Ramos (cell line): Measurements from ENCODE around the gene PARP3.

ENCODE experiments used
- in situ Hi-C: fragments of 300-500 bp; cut with MboI; formaldehyde crosslinking; loops from one replicate; pipeline ENCODE4 v1.14.3; 2022; ENCODE audit warnings: low sequenced_read_pairs; ENCODE audit not compliant: unreplicated experiment

Gene PARP3

GRCh38 chr3:51946796-51947195 is 4.6 kb downstream of the PARP3 start:
- in situ Hi-C loops: no loop called here

- in situ Hi-C loops: no loop called here
Measured at GRCh38 chr3:51947215-51947900, 5.2 kb downstream of the PARP3 start.

GRCh38 chr3:51948016-51948580 is 5.9 kb downstream of the PARP3 start:
- in situ Hi-C loops: no loop called here

GRCh38 chr3:51949121-51949520 is 7.0 kb downstream of the PARP3 start:
- in situ Hi-C loops: no loop called here

GRCh38 chr3:51950899-51951298 is 8.7 kb downstream of the PARP3 start:
- in situ Hi-C loops: no loop called here

GRCh38 chr3:51953445-51953844 is 11.3 kb downstream of the PARP3 start:
- in situ Hi-C loops: no loop called here

GRCh38 chr3:51954105-51954504 is 11.9 kb downstream of the PARP3 start:
- in situ Hi-C loops: no loop called here

GRCh38 chr3:51954713-51955112 is 12.6 kb downstream of the PARP3 start:
- in situ Hi-C loops: no loop called here

- in situ Hi-C loops: no loop called here
Measured at GRCh38 chr3:51955175-51955892, 13.2 kb downstream of the PARP3 start, which contains the start of gene GPR62. GPR62 (plus strand) TSS chr3:51955381; CDS start chr3:51955653, 272 bp downstream.

- in situ Hi-C loops: no loop called here
Measured at GRCh38 chr3:51955893-51956770, 14.0 kb downstream of the PARP3 start.

GRCh38 chr3:51957520-51958205 is 15.5 kb downstream of the PARP3 start:
- in situ Hi-C loops: no loop called here

- in situ Hi-C loops: no loop called here
Measured at GRCh38 chr3:51958603-51959521, 16.7 kb downstream of the PARP3 start.

- in situ Hi-C loops: no loop called here
Measured at GRCh38 chr3:51959651-51960050, 17.5 kb downstream of the PARP3 start.

- in situ Hi-C loops: no loop called here
Measured at GRCh38 chr3:51960386-51960785, 18.2 kb downstream of the PARP3 start.

GRCh38 chr3:51961011-51961410 is 18.8 kb downstream of the PARP3 start:
- in situ Hi-C loops: no loop called here

- in situ Hi-C loops: no loop called here
Measured at GRCh38 chr3:51961602-51962569, 19.7 kb downstream of the PARP3 start.

GRCh38 chr3:51962854-51963530 is 20.8 kb downstream of the PARP3 start:
- in situ Hi-C loops: no loop called here
